GM20000 (cell line): ENCODE measurements around the gene CUEDC1.

Experiments used
- DNase-seq: peaks from one replicate; pipeline ENCODE4 v3.0.0; 2012; ENCODE audit warnings: low spot score
- CTCF ChIP-seq: IDR thresholded peaks from 2 replicates; pipeline ENCODE4 v1.5.1; 2012; ENCODE audit warnings: mild to moderate bottlenecking, control low read depth; ENCODE audit errors: extremely low read depth, missing control alignments

Gene CUEDC1

GRCh38 chr17:57880086-57880456 is 75.1 kb downstream of the CUEDC1 start:
- no peak for TF ChIP-seq CTCF
- DNase-seq = no peak

DNA sequence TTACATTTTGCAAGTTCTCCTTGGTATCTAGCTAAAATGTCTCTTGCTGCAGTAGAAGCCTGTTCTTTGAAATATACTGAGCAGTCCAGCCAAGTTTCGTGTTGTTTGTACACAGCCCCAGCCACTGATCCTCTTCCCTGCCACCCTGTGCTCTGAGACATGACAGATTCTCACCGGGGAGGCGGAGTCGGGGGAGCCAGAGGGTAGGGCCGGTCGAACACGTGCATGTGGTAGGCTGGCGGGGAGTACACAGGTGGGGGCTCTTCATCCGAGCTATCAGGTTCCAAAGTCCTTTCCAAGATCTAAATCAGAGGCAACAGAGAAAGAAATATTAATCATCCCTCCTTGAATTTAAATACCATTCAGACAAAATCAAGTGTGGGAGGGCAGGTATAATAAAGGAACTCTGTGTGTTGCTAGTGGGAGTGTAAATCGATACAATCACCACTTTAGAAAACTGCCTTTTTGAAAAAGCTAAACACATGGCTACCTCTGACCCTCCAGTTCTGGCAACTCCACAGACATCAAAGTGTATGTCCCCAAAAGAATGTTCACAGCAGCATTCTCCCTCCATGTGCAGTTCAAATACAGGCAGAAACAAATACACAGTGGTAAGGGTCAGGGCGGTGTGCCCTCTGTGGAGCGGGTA is 75.7 kb downstream of the CUEDC1 start:
- no peak for DNase-seq

DNA sequence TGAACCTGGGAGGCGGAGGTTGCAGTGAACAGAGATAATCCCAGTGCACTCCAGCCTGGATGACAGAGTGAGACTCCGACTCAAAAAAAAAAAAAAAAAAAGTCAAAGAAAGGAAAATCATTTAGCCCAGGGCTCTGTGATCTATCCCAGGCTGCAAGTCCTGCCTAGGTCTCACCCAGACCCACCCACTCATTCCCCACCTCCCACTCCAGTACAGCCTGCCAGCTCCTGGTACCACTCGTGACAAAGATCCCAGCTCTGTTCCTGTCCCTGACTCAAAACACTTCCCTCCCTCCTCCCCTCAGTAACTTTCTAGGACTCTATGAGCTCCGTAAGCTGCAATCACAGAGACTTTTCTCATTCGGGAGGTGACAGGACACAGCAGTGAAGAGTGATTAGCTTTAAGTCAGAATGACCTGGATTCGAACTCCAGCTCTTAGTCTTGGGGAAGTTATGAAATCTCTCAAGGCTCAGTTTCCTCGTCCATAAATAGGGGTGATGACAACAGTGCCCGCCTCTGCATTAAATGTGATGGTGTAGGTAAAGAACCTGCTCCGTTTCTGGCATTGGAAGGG is 77.3 kb downstream of the CUEDC1 start:
- no peak for TF ChIP-seq CTCF
- no peak for DNase-seq

More for the DNA sequence above, 75.7 kb downstream of the CUEDC1 start:
- no peak for TF ChIP-seq CTCF

DNA sequence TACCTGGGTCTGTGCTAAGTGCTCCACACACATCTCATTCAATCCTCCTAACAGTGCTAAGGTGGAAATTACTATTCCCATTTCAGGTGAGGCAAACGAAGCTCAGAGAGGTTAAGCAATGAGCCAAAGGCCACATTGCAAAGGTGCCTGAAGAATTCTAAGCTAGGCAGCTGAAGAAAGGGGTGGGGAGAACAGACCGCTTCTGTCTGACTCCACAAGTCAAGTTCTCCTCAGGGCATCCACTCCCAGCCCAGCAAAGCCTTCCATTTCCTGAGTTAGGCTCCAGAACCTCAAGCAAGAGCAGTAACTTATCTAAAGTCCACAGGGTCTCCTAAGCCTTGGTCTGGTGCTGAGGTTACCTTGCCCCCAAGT is 78.4 kb downstream of the CUEDC1 start:
- TF ChIP-seq CTCF = no peak
- no peak for DNase-seq

GRCh38 chr17:57876023-57876865 is 79.0 kb downstream of the CUEDC1 start:
- no peak for TF ChIP-seq CTCF

GRCh38 chr17:57875290-57876022 is 79.8 kb downstream of the CUEDC1 start:
- TF ChIP-seq CTCF = no peak
- DNase-seq = no peak

More at GRCh38 chr17:57876023-57876865, 79.0 kb downstream of the CUEDC1 start:
- DNase-seq = no peak
